ENCODE data around the gene SORCS3. TPM values are rescaled to one million over a fixed set of nuclear protein-coding genes. Genes with fewer than 3 reads are reported as not detected.

SORCS3 gene
- total RNA-seq, 1 experiment from 2014 or later = 0.94 TPM

- TF ChIP-seq ZMAT4 (CRISPR knock-in tag; IDR thresholded peaks at IDR 0.05) = no peak
- TF ChIP-seq ZNF396 (CRISPR knock-in tag; IDR thresholded peaks at IDR 0.05; ENCODE audit: borderline replicate concordance) = 0 out of 2 replicates have a peak, but pooled peaks have one; percentile 79
- peak; percentile 99 for TF ChIP-seq TEAD1 (CRISPR knock-in tag; IDR thresholded peaks at IDR 0.05)
- peak; percentile 91 for TF ChIP-seq ATF6 (CRISPR knock-in tag; IDR thresholded peaks at IDR 0.05)
- peak; percentile 93; the same call in 1 of the 2 replicates for TF ChIP-seq CBFB (CRISPR knock-in tag; IDR thresholded peaks at IDR 0.05; ENCODE audit: low read depth)
- peak; percentile 73; the same call in 1 of the 2 replicates for TF ChIP-seq MXD4 (CRISPR knock-in tag; IDR thresholded peaks at IDR 0.05; ENCODE audit: borderline replicate concordance)
- TF ChIP-seq ZSCAN18 (CRISPR knock-in tag; IDR thresholded peaks at IDR 0.05) = peak; percentile 94
- TF ChIP-seq FOXP1 (CRISPR knock-in tag; IDR thresholded peaks at IDR 0.05; ENCODE audit: borderline replicate concordance) = peak; percentile 97
- peak; percentile 98 for TF ChIP-seq NR1H2 (CRISPR knock-in tag; IDR thresholded peaks at IDR 0.05)
- peak; percentile 75 for TF ChIP-seq PRDM15 (CRISPR knock-in tag; IDR thresholded peaks at IDR 0.05)
- no peak for TF ChIP-seq ZNF416 (CRISPR knock-in tag; IDR thresholded peaks at IDR 0.05)
- TF ChIP-seq PREB (CRISPR knock-in tag; IDR thresholded peaks at IDR 0.05; ENCODE audit: borderline replicate concordance) = peak; percentile 98; the same call in 1 of the 2 replicates
- peak; percentile 89; the same call in 1 of the 2 replicates for TF ChIP-seq ATF1 (CRISPR knock-in tag; IDR thresholded peaks at IDR 0.05)
- TF ChIP-seq ZNF219 (CRISPR knock-in tag; IDR thresholded peaks at IDR 0.05; ENCODE audit: borderline replicate concordance) = peak; percentile 99
- no peak for TF ChIP-seq HMGXB4 (CRISPR knock-in tag; IDR thresholded peaks at IDR 0.05)
- TF ChIP-seq NR3C1 (CRISPR knock-in tag; conservative IDR thresholded peaks at IDR 0.05; ENCODE audit: low read depth) = peak; percentile 90; the same call in 1 of the 2 replicates
- TF ChIP-seq TCF7 (CRISPR knock-in tag; IDR thresholded peaks at IDR 0.05; ENCODE audit: low read depth) = peak; percentile 97
- TF ChIP-seq ZNF532 (CRISPR knock-in tag; IDR thresholded peaks at IDR 0.05; ENCODE audit: borderline replicate concordance) = no peak
- 0 out of 2 replicates have a peak, but pooled peaks have one; percentile 64 for TF ChIP-seq ATF3 (CRISPR knock-in tag; conservative IDR thresholded peaks at IDR 0.05)
- TF ChIP-seq ZNF423 (CRISPR knock-in tag; IDR thresholded peaks at IDR 0.05) = no peak
- no peak for TF ChIP-seq SOX15 (CRISPR knock-in tag; IDR thresholded peaks at IDR 0.05)
These were observed 183.4 kb downstream of the SORCS3 start (continued) for GRCh38 chr10:104824380-104825006.

All from WTC11 (cell line).